H1 (cell line): ENCODE data around the gene NME3. TPM values are rescaled to one million over a fixed set of nuclear protein-coding genes. Genes with fewer than 3 reads are reported as not detected.

Experiments used
- CBX8 ChIP-seq: fragments of 300-800, 300-1000 bp; sonication (generic); IDR thresholded peaks from 2 replicates; pipeline ENCODE4 v1.7.1; 2016; ENCODE audit warnings: low read depth, low read length, borderline replicate concordance
- CHD7 ChIP-seq: fragments of 300-600 bp; sonication (generic); IDR thresholded peaks from 2 replicates; pipeline ENCODE4 v1.7.1; 2012; ENCODE audit warnings: low read length, moderate library complexity, mild to moderate bottlenecking, inconsistent platforms; ENCODE audit not compliant: insufficient replicate concordance
- CREB1 ChIP-seq: IDR thresholded peaks from 2 replicates; pipeline ENCODE4 v1.6.1; 2012; ENCODE audit warnings: inconsistent platforms
- EZH2 ChIP-seq: fragments of 200-600 bp; sonication (generic); IDR thresholded peaks from 2 replicates; pipeline ENCODE4 v1.7.1; 2012; ENCODE audit warnings: low read depth, mild to moderate bottlenecking, moderate library complexity, low read length, inconsistent platforms; ENCODE audit not compliant: severe bottlenecking
- MAFK ChIP-seq: IDR thresholded peaks from 2 replicates; pipeline ENCODE4 v1.6.1; 2012; ENCODE audit warnings: low read depth, mild to moderate bottlenecking, improper control_type of control experiment, low read length
- NRF1 ChIP-seq: IDR thresholded peaks from 2 replicates; pipeline ENCODE4 v1.6.1; 2011; ENCODE audit warnings: mild to moderate bottlenecking, low read depth, low read length, improper control_type of control experiment
- POU5F1 ChIP-seq: IDR thresholded peaks from 2 replicates; pipeline ENCODE4 v1.6.1; 2011; ENCODE audit warnings: low read depth, mild to moderate bottlenecking, low read length, moderate library complexity
- SIN3A ChIP-seq, 2 experiments: IDR thresholded peaks in 1 of 2; conservative IDR thresholded peaks in 1 of 2; 2 replicates each; pipeline ENCODE4 v1.6.1; 2011 to 2012; ENCODE audit warnings: low read length in 2 of 2, improper control_type of control experiment in 1 of 2, low read depth in 1 of 2, mild to moderate bottlenecking in 1 of 2
- SP1 ChIP-seq: IDR thresholded peaks from 2 replicates; pipeline ENCODE4 v1.6.1; 2011; ENCODE audit warnings: low read depth, low read length
- TAF1 ChIP-seq: IDR thresholded peaks from 2 replicates; pipeline ENCODE4 v1.6.1; 2011; ENCODE audit warnings: mild to moderate bottlenecking, low read depth, low read length
- TCF12 ChIP-seq: IDR thresholded peaks from 2 replicates; pipeline ENCODE4 v1.6.1; 2011; ENCODE audit warnings: low read depth, mild to moderate bottlenecking, low read length
- TEAD4 ChIP-seq: IDR thresholded peaks from 2 replicates; pipeline ENCODE4 v1.6.1; 2012; ENCODE audit warnings: low read depth, low read length, inconsistent platforms, mixed read lengths
- polyA plus RNA-seq, 7 experiments: library from polyadenylated mRNA; depleted of rRNA in 3 of 7; stranded (reverse) in 5 of 7; unstranded in 2 of 7; fragments of >200 nt in 5 of 7; fragments of 200-250 nt in 2 of 7; gene quantifications; 1 replicate in 5 of 7; 2 replicates in 1 of 7; 4 replicates in 1 of 7; pipeline versions ENCODE4 v1.2.1 to v1.2.3, GENCODE V29; 2011 to 2013; ENCODE audit warnings: missing spikeins in 2 of 7, mixed read lengths in 2 of 7
- total RNA-seq: library from RNA; stranded (reverse); fragmentation: NEBNext Ultra II Directional; extraction: Animal tissue kit (Norgen Biotek cat#: 25700); gene quantifications from 2 replicates; pipeline ENCODE4 v1.2.1, GENCODE V29; 2021

Gene NME3
- total and polyA plus RNA-seq, 2 of the 8 experiments (the other 6 are each of a cell fraction or from before 2014, with no cell fraction given): 72.5 to 163 TPM

- TF ChIP-seq CHD7 (no peak), SIN3A (conservative IDR thresholded peaks at IDR 0.05 in 1 of 2, IDR thresholded peaks at IDR 0.05 in 1 of 2; ENCODE audit: low read depth in 1 of 2, low read length in 2 of 2) (no peak), CBX8 (no peak), MAFK (no peak), TEAD4 (no peak), NRF1 (no peak), TAF1 (no peak), CREB1 (no peak), EZH2 (no peak), TCF12 (no peak), POU5F1 (no peak), SP1 (no peak)
Observed at GRCh38 chr16:1793578-1794220, 22.4 kb upstream of the NME3 start, which contains the start of gene IGFALS (continued).
